Measurements from ENCODE around the gene SAMSN1. TPM values are rescaled to one million over a fixed set of nuclear protein-coding genes. Genes with fewer than 3 reads are reported as not detected.

Gene SAMSN1
- polyA plus RNA-seq, 1 experiment: not detected

GRCh38 chr21:14584357-14585095 lies 38.4 kb upstream of the SAMSN1 start:
- DNase-seq (ENCODE audit: low read depth): no peak
- H3K36me3 ChIP-seq (ENCODE audit: control insufficient read depth, insufficient read depth, low read length): no peaks in the 10 kb centered on the region
- no peaks in the 10 kb centered on the region for H3K27me3 ChIP-seq (ENCODE audit: control insufficient read depth, insufficient read depth, low read length)
- POLR2A ChIA-PET: no interaction called here
- no peak for TF ChIP-seq CTCF (IDR thresholded peaks at IDR 0.05; ENCODE audit: insufficient read depth, low read depth, low read length)
- CTCF ChIA-PET: no interaction called here
- H3K4me3 ChIP-seq (ENCODE audit: low read depth, low read length): no peak overlapping the region

- DNase-seq (ENCODE audit: low read depth): no peak
- Histone ChIP-seq H3K27me3 (ENCODE audit: control insufficient read depth, insufficient read depth, low read length) (no peaks in the 10 kb centered on the region), H3K4me3 (ENCODE audit: low read depth, low read length) (no peak overlapping the region), H3K36me3 (ENCODE audit: control insufficient read depth, insufficient read depth, low read length) (no peaks in the 10 kb centered on the region)
- CTCF ChIA-PET: no interaction called here
- TF ChIP-seq CTCF (IDR thresholded peaks at IDR 0.05; ENCODE audit: insufficient read depth, low read depth, low read length): no peak
- POLR2A ChIA-PET: no interaction called here
Observed at GRCh38 chr21:14583629-14584255, 37.6 kb upstream of the SAMSN1 start.

DNA sequence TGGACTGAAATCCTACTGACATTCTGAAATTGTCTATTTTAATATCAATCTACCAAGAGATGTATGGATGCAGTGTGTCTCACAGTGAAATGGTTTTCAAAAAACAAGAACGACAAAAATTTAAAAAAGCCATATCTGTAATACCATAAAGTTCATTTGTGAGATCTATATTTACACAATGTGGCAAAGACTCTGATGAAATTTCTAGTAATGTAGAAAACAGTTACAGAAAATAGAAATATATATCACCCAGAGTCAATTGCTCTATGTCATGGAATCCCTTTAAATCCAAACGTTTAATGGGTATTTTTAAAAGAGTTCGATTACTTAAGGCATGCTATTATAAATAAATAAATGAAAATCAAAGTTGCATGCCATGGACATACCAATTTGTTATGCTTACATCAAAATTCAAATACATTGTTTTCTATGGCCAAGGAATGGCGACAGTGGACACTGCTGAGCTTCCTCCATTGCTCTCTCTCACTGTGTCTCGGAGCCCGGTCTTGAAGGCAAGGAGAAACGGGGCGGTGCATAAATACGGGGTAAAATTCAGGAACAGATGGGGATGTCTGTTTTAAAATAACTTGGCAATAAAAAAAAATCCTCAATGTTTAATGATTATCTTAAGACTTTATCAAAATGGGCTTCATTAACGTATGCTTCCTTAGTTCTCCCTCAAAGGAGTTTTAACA lies 37.0 kb upstream of the SAMSN1 start:
- H3K36me3 ChIP-seq (ENCODE audit: control insufficient read depth, insufficient read depth, low read length): no peaks in the 10 kb centered on the region
- no peak for DNase-seq (ENCODE audit: low read depth)
- no peak for TF ChIP-seq CTCF (IDR thresholded peaks at IDR 0.05; ENCODE audit: insufficient read depth, low read depth, low read length)
- no peak overlapping the region for H3K4me3 ChIP-seq (ENCODE audit: low read depth, low read length)
- ChIA-PET CTCF (no interaction called here), POLR2A (no interaction called here)
- H3K27me3 ChIP-seq (ENCODE audit: control insufficient read depth, insufficient read depth, low read length): no peaks in the 10 kb centered on the region

DNA sequence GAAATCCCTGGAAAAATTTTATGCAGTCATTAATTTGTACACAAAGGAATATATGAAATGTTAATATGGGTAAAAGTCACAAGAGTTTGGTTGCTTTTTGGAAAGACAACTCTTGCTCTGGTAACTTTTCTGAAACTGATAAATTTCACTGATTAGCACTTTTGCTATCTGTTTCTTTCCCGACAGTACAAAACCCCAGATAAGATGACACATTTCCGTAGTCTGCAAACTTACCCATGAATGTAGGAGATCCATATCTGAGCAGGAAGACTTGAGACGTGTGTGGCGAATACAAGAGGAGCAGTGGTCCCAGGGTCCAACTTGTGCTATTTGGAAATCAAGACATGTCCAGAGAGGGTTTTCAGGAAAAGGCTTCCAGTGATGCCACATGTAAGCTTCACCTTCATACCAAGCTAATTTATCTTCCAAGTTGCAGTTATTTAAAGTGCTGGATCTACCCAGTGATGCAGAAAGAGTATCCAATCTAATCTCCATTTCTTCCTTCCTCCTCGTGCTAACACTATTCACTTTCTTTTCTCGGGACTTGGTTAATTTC lies 35.9 kb upstream of the SAMSN1 start:
- H3K4me3 ChIP-seq (ENCODE audit: low read depth, low read length): no peak overlapping the region
- CTCF ChIA-PET: no interaction called here
- H3K36me3 ChIP-seq (ENCODE audit: control insufficient read depth, insufficient read depth, low read length): no peaks in the 10 kb centered on the region
- H3K27me3 ChIP-seq (ENCODE audit: control insufficient read depth, insufficient read depth, low read length): no peaks in the 10 kb centered on the region
- no peak for TF ChIP-seq CTCF (IDR thresholded peaks at IDR 0.05; ENCODE audit: insufficient read depth, low read depth, low read length)
- POLR2A ChIA-PET: no interaction called here
- DNase-seq (ENCODE audit: low read depth): no peak

DNA sequence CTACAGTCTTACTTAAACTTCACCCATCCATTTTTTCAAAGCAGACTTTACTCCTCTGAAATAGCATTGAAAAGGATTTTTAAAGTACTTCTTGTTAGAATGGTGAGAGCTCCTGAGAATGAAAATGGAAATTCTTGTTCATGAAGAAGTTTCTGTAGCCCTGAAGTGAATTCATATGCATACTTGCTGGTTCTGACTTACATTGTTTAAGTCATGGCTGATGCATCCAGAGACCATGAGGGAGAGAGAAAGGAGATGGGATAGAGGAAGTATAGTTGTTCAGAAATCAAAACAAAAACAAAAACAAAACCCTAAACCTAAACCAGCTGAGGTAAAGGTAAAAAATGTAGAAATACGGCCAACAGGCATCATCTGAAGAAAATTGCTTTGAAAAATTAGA lies 27.1 kb upstream of the SAMSN1 start:
- TF ChIP-seq CTCF (IDR thresholded peaks at IDR 0.05; ENCODE audit: insufficient read depth, low read depth, low read length): no peak
- POLR2A ChIA-PET: no interaction called here
- Histone ChIP-seq H3K36me3 (ENCODE audit: control insufficient read depth, insufficient read depth, low read length) (no peaks in the 10 kb centered on the region), H3K27me3 (ENCODE audit: control insufficient read depth, insufficient read depth, low read length) (no peaks in the 10 kb centered on the region), H3K4me3 (ENCODE audit: low read depth, low read length) (no peak overlapping the region)
- no peak for DNase-seq (ENCODE audit: low read depth)
- CTCF ChIA-PET: no interaction called here
